Hepatic stellate cell (primary cell): Measurements from ENCODE around the gene B3GALT5.
"Not testable (repeated sequence)": the region's sequence is repeated elsewhere in the genome, so short reads cannot be mapped to it uniquely, and the experiment has no call there.

Source experiments
- DNase-seq: peaks from one replicate; pipeline ENCODE4 v3.0.0; 2011; ENCODE audit warnings: low spot score

B3GALT5 gene

GRCh38 chr21:39612233-39613040, at the start of gene B3GALT5:
TSS of gene B3GALT5 (plus strand) at chr21:39612940. CDS start at chr21:39660560, 47,620 bp downstream.
- no peak for DNase-seq

GRCh38 chr21:39564200-39564599, 48.5 kb upstream of the B3GALT5 start:
- no peak for DNase-seq

- DNase-seq = no peak
Observed at GRCh38 chr21:39567180-39567972, 45.4 kb upstream of the B3GALT5 start.

- no peak for DNase-seq
Observed at GRCh38 chr21:39568361-39568760, 44.4 kb upstream of the B3GALT5 start.

- DNase-seq = no peak
Observed at GRCh38 chr21:39575775-39576174, 37.0 kb upstream of the B3GALT5 start.

- no peak for DNase-seq
Observed at GRCh38 chr21:39576518-39577128, 36.1 kb upstream of the B3GALT5 start.

GRCh38 chr21:39579734-39580332, 32.9 kb upstream of the B3GALT5 start:
- DNase-seq = no peak

GRCh38 chr21:39580744-39581143, 32.0 kb upstream of the B3GALT5 start:
- no peak for DNase-seq

GRCh38 chr21:39581414-39581813, 31.3 kb upstream of the B3GALT5 start:
- DNase-seq = no peak

GRCh38 chr21:39582749-39583148, 30.0 kb upstream of the B3GALT5 start:
- no peak for DNase-seq

GRCh38 chr21:39583586-39583985, 29.2 kb upstream of the B3GALT5 start:
- not testable (repeated sequence) for DNase-seq

GRCh38 chr21:39587376-39587775, 25.4 kb upstream of the B3GALT5 start:
- DNase-seq = no peak

- no peak for DNase-seq
Observed at GRCh38 chr21:39588884-39589283, 23.9 kb upstream of the B3GALT5 start.

- no peak for DNase-seq
Observed at GRCh38 chr21:39593522-39593921, 19.2 kb upstream of the B3GALT5 start.

- DNase-seq = no peak
Observed at GRCh38 chr21:39595465-39595864, 17.3 kb upstream of the B3GALT5 start.

GRCh38 chr21:39597595-39597994, 15.1 kb upstream of the B3GALT5 start:
- DNase-seq = no peak

GRCh38 chr21:39599191-39599970, 13.4 kb upstream of the B3GALT5 start:
- DNase-seq = no peak

GRCh38 chr21:39601187-39601928, 11.4 kb upstream of the B3GALT5 start:
- no peak for DNase-seq

GRCh38 chr21:39602076-39602689, 10.6 kb upstream of the B3GALT5 start:
- DNase-seq = no peak

- no peak for DNase-seq
Observed at GRCh38 chr21:39602793-39603192, 9.9 kb upstream of the B3GALT5 start.
